GM23338 (cell line): Measurements from ENCODE around the gene BAG3. TPM values are rescaled to one million over a fixed set of nuclear protein-coding genes. Genes with fewer than 3 reads are reported as not detected.

Experiments used
- ATAC-seq: fragments of 200-7000 bp; cut with Tn5 transposase; 3 replicates; pipeline ENCODE4 v1.9.1; 2020
- DNase-seq: peaks from one replicate; pipeline ENCODE4 v3.0.0-alpha.2; 2015; ENCODE audit warnings: low spot score
- H2AFZ ChIP-seq: fragments of 200-600 bp; sonication (generic); 2 replicates; pipeline ENCODE4 v1.8.0; 2016; ENCODE audit warnings: antibody characterized with exemption, mild to moderate bottlenecking, moderate library complexity
- H3F3A ChIP-seq: fragments of 200-600 bp; sonication (generic); replicated peaks from 2 replicates; pipeline ENCODE4 v1.8.0; 2017; ENCODE audit warnings: antibody characterized with exemption, mixed run types, low read depth
- H3K27ac ChIP-seq: fragments of 200-600 bp; sonication (generic); 2 replicates; pipeline ENCODE4 v1.6.1; 2016; ENCODE audit warnings: low read depth
- H3K27me3 ChIP-seq: fragments of 200-600 bp; sonication (generic); 2 replicates; pipeline ENCODE4 v1.8.0; 2016; ENCODE audit warnings: mild to moderate bottlenecking, mixed run types, moderate library complexity; ENCODE audit not compliant: insufficient read depth
- H3K36me3 ChIP-seq: fragments of 200-600 bp; sonication (generic); 2 replicates; pipeline ENCODE4 v1.8.0; 2016; ENCODE audit warnings: mild to moderate bottlenecking; ENCODE audit not compliant: insufficient read depth
- H3K4me1 ChIP-seq: fragments of 200-600 bp; sonication (generic); 2 replicates; pipeline ENCODE4 v1.8.0; 2016; ENCODE audit warnings: mild to moderate bottlenecking, moderate library complexity; ENCODE audit not compliant: insufficient read depth
- H3K4me2 ChIP-seq: fragments of 200-600 bp; sonication (generic); 2 replicates; pipeline ENCODE4 v1.7.1; 2017; ENCODE audit warnings: mixed run types
- H3K4me3 ChIP-seq: fragments of 200-600 bp; sonication (generic); 2 replicates; pipeline ENCODE4 v1.6.1; 2016; ENCODE audit warnings: mixed run types
- H3K79me2 ChIP-seq: fragments of 200-600 bp; sonication (generic); replicated peaks from 2 replicates; pipeline ENCODE4 v1.8.0; 2017; ENCODE audit warnings: mild to moderate bottlenecking; ENCODE audit not compliant: insufficient read depth
- H3K9me2 ChIP-seq: fragments of 200-600 bp; sonication (generic); 2 replicates; pipeline ENCODE4 v1.8.0; 2017; ENCODE audit not compliant: insufficient read depth
- H4K20me1 ChIP-seq: fragments of 200-600 bp; sonication (generic); replicated peaks from 2 replicates; pipeline ENCODE4 v1.8.0; 2017; ENCODE audit warnings: mild to moderate bottlenecking; ENCODE audit not compliant: insufficient read depth
- H3K27ac Mint-ChIP-seq: 2 replicates; pipeline ENCODE4 v1.8.0; 2020; ENCODE audit warnings: inconsistent platforms, mild to moderate bottlenecking, moderate library complexity, mixed read lengths
- H3K27me3 Mint-ChIP-seq: 3 replicates; pipeline ENCODE4 v1.8.0; 2022; ENCODE audit warnings: low read depth, mild to moderate bottlenecking, moderate library complexity, mixed read lengths, inconsistent platforms; ENCODE audit not compliant: insufficient read depth, poor library complexity
- H3K36me3 Mint-ChIP-seq: 3 replicates; pipeline ENCODE4 v1.8.0; 2021; ENCODE audit warnings: low read depth, mild to moderate bottlenecking, inconsistent platforms, moderate library complexity, mixed read lengths
- H3K4me1 Mint-ChIP-seq: 3 replicates; pipeline ENCODE4 v1.8.0; 2020; ENCODE audit warnings: mild to moderate bottlenecking, inconsistent platforms, mixed read lengths
- H3K4me3 Mint-ChIP-seq: 3 replicates; pipeline ENCODE4 v1.8.0; 2021; ENCODE audit warnings: moderate library complexity, mild to moderate bottlenecking, inconsistent platforms, mixed read lengths
- H3K9me3 Mint-ChIP-seq: 3 replicates; pipeline ENCODE4 v1.8.0; 2020; ENCODE audit warnings: moderate library complexity, mild to moderate bottlenecking, inconsistent platforms, mixed read lengths
- CREB1 ChIP-seq: fragments of 250-450 bp; sonication (Bioruptor Pico); IDR thresholded peaks from 2 replicates; pipeline ENCODE4 v1.5.0; 2020; ENCODE audit warnings: low read depth, mild to moderate bottlenecking, moderate library complexity
- CTCF ChIP-seq, 2 experiments: fragments of 200-600 bp in 1 of 2; sonication (generic) in 1 of 2; conservative IDR thresholded peaks; 2 replicates each; pipeline versions ENCODE4 v1.5.1 to v1.6.1; 2016 to 2017; ENCODE audit warnings: antibody characterized with exemption in 2 of 2, low read depth in 2 of 2, mild to moderate bottlenecking in 2 of 2, moderate library complexity in 1 of 2
- ETS1 ChIP-seq: IDR thresholded peaks from 2 replicates; pipeline ENCODE4 v1.6.1; 2016; ENCODE audit warnings: antibody characterized with exemption
- EZH2 ChIP-seq: fragments of 200-600 bp; sonication (generic); IDR thresholded peaks from one replicate; pipeline ENCODE4 v1.8.0; 2017; ENCODE audit warnings: antibody characterized with exemption, mild to moderate bottlenecking, low read depth; ENCODE audit not compliant: unreplicated experiment
- EZH2phosphoT487 ChIP-seq: fragments of 200-600 bp; sonication (generic); IDR thresholded peaks from one replicate; pipeline ENCODE4 v1.8.1; 2018; ENCODE audit warnings: antibody characterized with exemption; ENCODE audit not compliant: unreplicated experiment
- JUNB ChIP-seq: IDR thresholded peaks from one replicate; pipeline ENCODE4 v1.6.1; 2016; ENCODE audit warnings: antibody characterized with exemption; ENCODE audit not compliant: unreplicated experiment
- NANOG ChIP-seq: IDR thresholded peaks from 2 replicates; pipeline ENCODE4 v1.6.1; 2016; ENCODE audit warnings: antibody characterized with exemption, borderline replicate concordance
- POLR2AphosphoS5 ChIP-seq: IDR thresholded peaks from 2 replicates; pipeline ENCODE4 v1.6.1; 2016; ENCODE audit warnings: antibody characterized with exemption, low read depth
- REST ChIP-seq: IDR thresholded peaks from one replicate; pipeline ENCODE4 v1.6.1; 2018; ENCODE audit warnings: antibody characterized with exemption; ENCODE audit not compliant: unreplicated experiment
- STAT1 ChIP-seq: IDR thresholded peaks from one replicate; pipeline ENCODE4 v1.6.1; 2016; ENCODE audit warnings: antibody characterized with exemption; ENCODE audit not compliant: unreplicated experiment
- ZNF114 ChIP-seq: fragments of 250-450 bp; sonication (Bioruptor Pico); IDR thresholded peaks from 2 replicates; pipeline ENCODE4 v1.5.0; 2020; ENCODE audit warnings: mild to moderate bottlenecking, moderate library complexity
- ZNF331 ChIP-seq: fragments of 250-450 bp; sonication (Bioruptor Pico); IDR thresholded peaks from 2 replicates; pipeline ENCODE4 v1.5.0; 2020; ENCODE audit warnings: low read depth, mild to moderate bottlenecking, moderate library complexity
- ZNF462 ChIP-seq: fragments of 250-450 bp; sonication (Bioruptor Pico); IDR thresholded peaks from 2 replicates; pipeline ENCODE4 v1.5.0; 2020; ENCODE audit warnings: mild to moderate bottlenecking, moderate library complexity
- polyA plus RNA-seq: library from polyadenylated mRNA; unstranded; fragments of >200 nt; fragmentation: Nextera tagmentation; extraction: Ambion mirVana; gene quantifications from 2 replicates; pipeline ENCODE4 v1.2.1, GENCODE V29; 2016
- total RNA-seq: library from RNA; depleted of rRNA; stranded (reverse); fragments of >200 nt; shearing (Covaris generic); gene quantifications from 2 replicates; pipeline ENCODE4 v1.2.3, GENCODE V29; 2014

Gene BAG3
- total and polyA plus RNA-seq, 2 experiments from 2014 or later = 8.2 to 8.4 TPM

- Histone ChIP-seq H3K4me3 (no peak overlapping the region), H3K4me1 (peaks cover 30% of the 10 kb centered on the region), H3K27ac (no peak overlapping the region), H3F3A (no peaks in the 10 kb centered on the region), H3K36me3 (no peaks in the 10 kb centered on the region), H3K4me2 (no peak overlapping the region), H3K79me2 (peaks cover 42% of the 10 kb centered on the region), H3K27me3 (no peaks in the 10 kb centered on the region), H3K9me2 (no peaks in the 10 kb centered on the region), H2AFZ (no peak overlapping the region), H4K20me1 (peaks cover 5% of the 10 kb centered on the region; the same call in 1 of the 2 replicates)
- Mint-ChIP-seq H3K36me3 (peaks cover 15% of the 10 kb centered on the region; the same call in 2 of the 3 replicates), H3K4me3 (no peak overlapping the region), H3K9me3 (no peaks in the 10 kb centered on the region), H3K27me3 (no peaks in the 10 kb centered on the region), H3K4me1 (peaks cover 39% of the 10 kb centered on the region), H3K27ac (peak overlapping the region; percentile 62)
- no peak for DNase-seq
- peak; percentile 17; the same call in 2 of the 3 replicates for ATAC-seq
- TF ChIP-seq EZH2phosphoT487 (no peak), STAT1 (no peak), REST (no peak), POLR2AphosphoS5 (no peak), EZH2 (no peak), NANOG (no peak), JUNB (no peak), ETS1 (no peak), ZNF114 (CRISPR knock-in tag) (no peak), CREB1 (CRISPR knock-in tag) (no peak), ZNF462 (CRISPR knock-in tag) (no peak), ZNF331 (no peak), CTCF (conservative IDR thresholded peaks at IDR 0.05; ENCODE audit: low read depth in 2 of 2) (no peak)
Measured at GRCh38 chr10:119657725-119658124, 6.5 kb downstream of the BAG3 start.
